Thymus (tissue), 11 donors: Measurements from ENCODE around the gene HEXB. TPM values are rescaled to one million over a fixed set of nuclear protein-coding genes. Genes with fewer than 3 reads are reported as not detected.

ENCODE experiments used
- DNase-seq, 9 donors: peaks; one replicate each; pipeline ENCODE4 v3.0.0-alpha.2; 2013; ENCODE audit warnings: low spot score in 9 of 9, low read depth in 6 of 9, missing footprints in 1 of 9
- H3K27ac ChIP-seq, 2 donors: one replicate each; pipeline ENCODE4 v1.5.1; 2013; ENCODE audit warnings: control low read depth in 1 of 2, low read depth in 1 of 2, low read length in 1 of 2, mild to moderate bottlenecking in 1 of 2, moderate library complexity in 1 of 2
- H3K27me3 ChIP-seq, 2 donors: one replicate each; pipeline ENCODE4 v1.5.1; 2013; ENCODE audit warnings: low read length in 1 of 2; ENCODE audit not compliant: control insufficient read depth in 2 of 2, insufficient read depth in 1 of 2
- H3K36me3 ChIP-seq, 2 donors: one replicate each; pipeline ENCODE4 v1.5.1; 2013; ENCODE audit warnings: low read length in 1 of 2, mild to moderate bottlenecking in 1 of 2, moderate library complexity in 1 of 2; ENCODE audit not compliant: control insufficient read depth in 2 of 2, insufficient read depth in 2 of 2
- H3K4me1 ChIP-seq, 2 donors: one replicate each; pipeline ENCODE4 v1.5.1; 2013; ENCODE audit warnings: low read length in 2 of 2; ENCODE audit not compliant: control insufficient read depth in 2 of 2, insufficient read depth in 2 of 2
- H3K4me3 ChIP-seq, 2 donors: one replicate each; pipeline ENCODE4 v1.5.1; 2013; ENCODE audit warnings: low read length in 2 of 2, control low read depth in 1 of 2, mild to moderate bottlenecking in 1 of 2
- H3K9me3 ChIP-seq, 2 donors: one replicate each; pipeline ENCODE4 v1.5.1; 2013; ENCODE audit warnings: low read length in 1 of 2, mild to moderate bottlenecking in 1 of 2; ENCODE audit not compliant: control insufficient read depth in 2 of 2, insufficient read depth in 1 of 2
- WGBS: extraction: QIAGEN DNeasy Blood & Tissue Kit; methylation state at CpG from one replicate; pipeline ENCODE4 v1.1.7; 2013; 5-methylcytosine and 5-hydroxymethylcytosine counted together
- polyA plus RNA-seq: library from polyadenylated mRNA; stranded (reverse); fragments of 200-250 nt; gene quantifications from one replicate; pipeline ENCODE4 v1.2.3, GENCODE V29; 2013
- total RNA-seq: library from RNA; stranded (reverse); fragments of 120-200 nt; gene quantifications from one replicate; pipeline ENCODE4 v1.2.4, GENCODE V29; 2013
- donor health status: healthy.

HEXB gene
- total and polyA plus RNA-seq, 2 donors = 54.9 to 93.1 TPM

- no peak overlapping the region for H3K27ac ChIP-seq
- WGBS = 90% methylated on average over 4 of the region's 4 CpGs
- no peak for DNase-seq
- H3K4me1 ChIP-seq = peaks cover 0 to 3% of the 10 kb centered on the region in 2 donors
- H3K4me3 ChIP-seq = no peak overlapping the region
- no peaks in the 10 kb centered on the region for H3K9me3 ChIP-seq
- H3K27me3 ChIP-seq = no peaks in the 10 kb centered on the region
- H3K36me3 ChIP-seq = no peaks in the 10 kb centered on the region
Measured at GRCh38 chr5:74679966-74680365, 5.1 kb upstream of the HEXB start.

- Histone ChIP-seq H3K27me3 (no peaks in the 10 kb centered on the region), H3K36me3 (peaks cover 0 to 8% of the 10 kb centered on the region in 2 donors), H3K4me3 (peak overlapping the region; percentile 76 to 82), H3K9me3 (peaks cover 0 to 2% of the 10 kb centered on the region in 2 donors), H3K4me1 (peaks cover 4 to 14% of the 10 kb centered on the region in 2 donors), H3K27ac (no peak overlapping the region)
- DNase-seq = peak in 2 of 9 donors; percentile 24 to 26
- WGBS = 31% methylated on average over 10 of the region's 10 CpGs
Measured at GRCh38 chr5:74685979-74686631, 1.1 kb downstream of the HEXB start.

GRCh38 chr5:74686962-74687751, 2.1 kb downstream of the HEXB start:
- Histone ChIP-seq H3K9me3 (peaks cover 0 to 2% of the 10 kb centered on the region in 2 donors), H3K36me3 (peaks cover 0 to 8% of the 10 kb centered on the region in 2 donors), H3K4me3 (no peak overlapping the region), H3K27me3 (no peaks in the 10 kb centered on the region), H3K27ac (no peak overlapping the region), H3K4me1 (peaks cover 4 to 14% of the 10 kb centered on the region in 2 donors)
- WGBS = 96% methylated on average over 5 of the region's 5 CpGs
- DNase-seq = no peak

- Histone ChIP-seq H3K27me3 (no peaks in the 10 kb centered on the region), H3K36me3 (peaks cover 13 to 15% of the 10 kb centered on the region in 2 donors), H3K4me1 (no peaks in the 10 kb centered on the region), H3K9me3 (no peaks in the 10 kb centered on the region), H3K4me3 (no peak overlapping the region), H3K27ac (no peak overlapping the region)
- WGBS = 98% methylated on average over 4 of the region's 4 CpGs
- DNase-seq = no peak
Measured at GRCh38 chr5:74693191-74693590, 8.2 kb downstream of the HEXB start.

- no peaks in the 10 kb centered on the region for H3K9me3 ChIP-seq
- H3K27ac ChIP-seq = no peak overlapping the region
- H3K4me3 ChIP-seq = no peak overlapping the region
- H3K36me3 ChIP-seq = peaks cover 8 to 33% of the 10 kb centered on the region in 2 donors
- H3K4me1 ChIP-seq = no peaks in the 10 kb centered on the region
- 67% methylated on average over 1 of the region's 1 CpG for WGBS
- no peaks in the 10 kb centered on the region for H3K27me3 ChIP-seq
- no peak for DNase-seq
Measured at GRCh38 chr5:74717596-74717995, 32.6 kb downstream of the HEXB start.

- H3K27ac ChIP-seq = no peak overlapping the region
- WGBS = 97% methylated on average over 1 of the region's 1 CpG
- no peaks in the 10 kb centered on the region for H3K9me3 ChIP-seq
- no peaks in the 10 kb centered on the region for H3K4me1 ChIP-seq
- no peaks in the 10 kb centered on the region for H3K27me3 ChIP-seq
- peaks cover 17 to 56% of the 10 kb centered on the region in 2 donors for H3K36me3 ChIP-seq
- H3K4me3 ChIP-seq = no peak overlapping the region
- no peak for DNase-seq
Measured at GRCh38 chr5:74722271-74722670, 37.2 kb downstream of the HEXB start.

- WGBS = 99% methylated on average over 1 of the region's 1 CpG
- peaks cover 17 to 54% of the 10 kb centered on the region in 2 donors for H3K36me3 ChIP-seq
Measured at GRCh38 chr5:74725331-74725730, 40.3 kb downstream of the HEXB start.

GRCh38 chr5:74736759-74737158, 51.7 kb downstream of the HEXB start:
- Histone ChIP-seq H3K36me3 (peaks cover 17 to 43% of the 10 kb centered on the region in 2 donors), H3K27me3 (no peaks in the 10 kb centered on the region), H3K27ac (no peak overlapping the region), H3K9me3 (no peaks in the 10 kb centered on the region), H3K4me3 (no peak overlapping the region), H3K4me1 (no peaks in the 10 kb centered on the region)
- 98% methylated on average over 6 of the region's 6 CpGs for WGBS
- DNase-seq = no peak

More at GRCh38 chr5:74725331-74725730, 40.3 kb downstream of the HEXB start:
- no peaks in the 10 kb centered on the region for H3K4me1 ChIP-seq
- H3K27me3 ChIP-seq = no peaks in the 10 kb centered on the region
- no peak for DNase-seq
- H3K9me3 ChIP-seq = no peaks in the 10 kb centered on the region
- H3K4me3 ChIP-seq = no peak overlapping the region
- no peak overlapping the region for H3K27ac ChIP-seq

- Histone ChIP-seq H3K27me3 (no peaks in the 10 kb centered on the region), H3K9me3 (no peaks in the 10 kb centered on the region), H3K36me3 (peaks cover 12 to 44% of the 10 kb centered on the region in 2 donors), H3K27ac (no peak overlapping the region), H3K4me1 (no peaks in the 10 kb centered on the region), H3K4me3 (no peak overlapping the region)
- DNase-seq = no peak
- 98% methylated on average over 4 of the region's 4 CpGs for WGBS
Measured at GRCh38 chr5:74738406-74738805, 53.4 kb downstream of the HEXB start.
